GM18858 (cell line): ENCODE results near the gene QPRT.
"Not testable (repeated sequence)": the region's sequence is repeated elsewhere in the genome, so short reads cannot be mapped to it uniquely, and the experiment has no call there.

Experiments used
- ATAC-seq: cut with Tn5 transposase; IDR thresholded peaks from one replicate; pipeline ENCODE4 v1.9.1; 2021; ENCODE audit not compliant: unreplicated experiment

QPRT gene

DNA sequence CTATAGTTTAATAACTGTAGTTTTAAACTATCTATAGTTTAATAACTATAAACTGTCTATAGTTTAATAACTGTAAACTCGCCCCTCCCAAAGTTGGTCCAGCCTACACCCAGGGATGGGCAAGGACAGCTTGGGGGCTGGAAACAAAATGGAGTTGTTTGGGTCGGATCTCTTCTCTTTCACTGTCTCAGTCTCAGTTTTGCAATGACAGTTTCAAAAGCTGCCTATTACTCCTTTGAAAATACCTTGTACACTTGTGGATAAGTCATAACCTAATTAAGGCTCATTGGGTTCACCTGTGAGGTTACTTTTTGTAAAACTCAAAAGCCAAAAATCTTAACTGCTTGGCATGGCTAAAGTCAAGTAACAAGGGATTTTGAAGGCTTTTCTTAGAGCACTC lies 35.4 kb downstream of the QPRT start:
- ATAC-seq = no peak

DNA sequence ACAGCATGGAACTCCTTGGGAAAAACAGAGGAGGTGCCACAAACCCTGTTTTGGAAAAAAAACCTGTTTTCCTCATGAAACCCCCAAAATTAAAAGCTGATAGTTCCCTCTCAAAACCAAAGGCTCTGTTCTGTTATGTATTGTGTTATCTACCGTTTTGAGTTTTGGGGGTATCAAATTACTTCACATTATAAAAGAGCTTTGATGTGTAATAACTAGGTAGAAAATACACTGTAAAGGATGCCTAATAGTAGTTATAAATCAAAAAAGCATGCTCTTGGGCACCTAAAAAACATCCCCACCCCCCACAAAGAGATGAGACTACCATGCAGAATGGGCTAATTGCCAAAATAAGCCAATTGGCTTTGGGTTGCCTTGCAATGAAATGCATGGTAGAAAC lies 36.0 kb downstream of the QPRT start:
- no peak for ATAC-seq

DNA sequence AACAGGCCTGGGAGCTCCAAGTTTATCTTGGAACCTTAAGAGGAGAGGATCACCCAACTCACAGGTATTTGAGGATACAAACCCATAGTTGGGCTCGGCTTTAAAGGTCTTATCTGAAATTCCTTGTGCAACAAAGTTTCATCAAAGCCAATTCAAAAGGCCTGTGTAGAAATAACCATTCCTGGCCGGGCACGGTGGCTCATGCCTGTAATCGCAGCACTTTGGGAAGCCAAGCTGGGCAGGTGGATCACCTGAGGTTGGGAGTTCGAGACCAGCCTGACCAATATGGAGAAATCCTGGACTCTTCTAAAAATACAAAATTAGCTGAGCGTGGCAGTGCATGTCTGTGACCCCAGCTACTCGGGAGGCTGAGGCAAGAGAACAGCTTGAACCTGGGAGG lies 38.1 kb downstream of the QPRT start:
- no peak for ATAC-seq

DNA sequence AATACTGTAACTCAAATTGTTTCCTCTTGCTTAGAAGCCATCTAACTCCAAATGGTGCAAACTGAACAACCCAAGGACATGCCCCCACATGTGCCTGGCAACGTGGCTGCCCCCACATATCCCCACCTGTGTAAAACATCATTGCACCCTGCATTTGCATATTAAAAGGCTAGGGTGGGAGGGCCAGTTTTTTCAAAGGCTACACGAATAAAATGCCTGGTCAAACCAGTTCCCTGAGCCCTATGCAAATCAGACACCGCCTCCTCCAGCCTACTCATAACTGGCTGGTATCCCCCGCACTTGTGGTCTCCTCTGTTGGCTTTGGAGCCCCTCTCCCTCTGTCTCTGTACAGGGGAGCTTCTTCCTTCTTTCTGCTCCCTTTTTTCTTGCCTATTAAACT lies 40.1 kb downstream of the QPRT start:
- ATAC-seq = no peak

DNA sequence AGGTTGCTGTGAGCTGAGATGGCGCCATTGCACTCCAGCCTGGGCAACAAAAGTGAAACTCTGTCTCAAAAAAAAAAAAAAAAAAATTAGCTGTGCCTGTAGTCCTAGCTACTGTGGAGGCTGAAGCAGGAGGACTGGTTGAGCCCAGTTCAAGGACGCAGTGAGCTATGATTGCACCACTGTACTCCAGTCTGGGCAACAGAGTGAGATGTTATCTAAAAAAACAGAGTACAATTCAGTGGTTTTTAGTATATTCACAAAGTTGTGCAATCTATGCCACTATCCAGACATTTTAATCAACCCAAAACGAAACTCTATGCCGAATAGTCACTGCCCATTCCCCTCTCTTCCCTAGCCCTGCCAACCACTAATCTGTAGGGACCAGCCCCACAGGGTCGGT lies 41.7 kb downstream of the QPRT start:
- no peak for ATAC-seq

DNA sequence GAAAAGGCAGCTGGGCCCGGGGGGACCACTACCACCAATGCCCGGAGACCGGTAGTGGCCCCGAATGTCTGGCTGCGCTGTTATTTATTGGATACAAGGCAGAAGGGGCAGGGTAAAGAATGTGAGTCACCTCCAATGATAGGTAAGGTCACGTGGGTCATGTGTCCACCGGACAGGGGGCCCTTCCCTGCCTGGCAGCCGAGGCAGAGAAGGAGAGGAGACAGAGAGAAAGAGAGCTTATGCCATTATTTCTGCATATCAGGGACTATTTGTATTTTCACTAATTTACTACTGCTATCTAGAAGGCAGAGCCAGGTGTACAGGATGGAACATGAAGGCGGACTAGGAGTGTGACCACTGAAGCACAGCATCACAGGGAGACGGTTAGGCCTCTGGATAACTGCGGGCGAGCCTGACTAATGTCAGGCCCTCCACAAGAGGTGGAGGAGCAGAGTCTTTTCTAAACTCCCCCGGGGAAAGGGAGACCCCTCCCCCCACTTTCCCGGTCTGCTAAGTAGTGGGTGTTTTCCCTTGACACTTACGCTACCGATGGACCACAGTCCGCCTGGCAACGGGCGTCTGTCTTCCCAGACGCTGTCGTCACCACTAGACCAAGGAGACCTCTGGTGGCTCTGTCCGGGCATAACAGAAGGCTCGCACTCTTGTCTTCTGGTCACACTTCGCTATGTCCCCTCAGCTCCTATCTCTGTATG lies 42.3 kb downstream of the QPRT start:
- not testable (repeated sequence) for ATAC-seq

DNA sequence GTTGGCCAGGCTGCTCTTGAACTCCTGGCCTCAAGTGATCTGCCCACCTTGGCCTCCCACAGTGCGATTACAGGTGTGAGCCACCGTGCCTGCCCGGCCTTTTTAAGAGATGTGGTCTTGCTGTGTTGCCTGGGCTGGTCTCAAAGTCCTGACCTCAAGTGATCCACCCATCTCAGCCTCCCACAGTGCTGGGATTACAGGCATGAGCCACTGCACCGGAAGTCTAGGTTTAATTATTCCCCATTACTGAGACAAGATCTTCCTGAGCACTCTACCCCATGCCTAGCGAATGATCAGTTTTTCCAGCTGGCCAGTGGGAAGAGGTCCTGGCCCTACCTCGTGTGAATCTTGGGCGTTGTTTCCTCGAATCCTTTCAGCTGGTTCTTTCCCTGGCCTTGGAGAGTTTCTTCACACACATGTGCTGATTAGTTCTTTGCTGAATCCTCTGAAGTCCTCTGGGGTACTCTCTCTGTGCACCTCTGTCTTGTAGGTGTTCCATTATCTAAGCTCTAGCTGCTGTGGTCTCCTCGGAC lies 47.9 kb downstream of the QPRT start:
- ATAC-seq = no peak

DNA sequence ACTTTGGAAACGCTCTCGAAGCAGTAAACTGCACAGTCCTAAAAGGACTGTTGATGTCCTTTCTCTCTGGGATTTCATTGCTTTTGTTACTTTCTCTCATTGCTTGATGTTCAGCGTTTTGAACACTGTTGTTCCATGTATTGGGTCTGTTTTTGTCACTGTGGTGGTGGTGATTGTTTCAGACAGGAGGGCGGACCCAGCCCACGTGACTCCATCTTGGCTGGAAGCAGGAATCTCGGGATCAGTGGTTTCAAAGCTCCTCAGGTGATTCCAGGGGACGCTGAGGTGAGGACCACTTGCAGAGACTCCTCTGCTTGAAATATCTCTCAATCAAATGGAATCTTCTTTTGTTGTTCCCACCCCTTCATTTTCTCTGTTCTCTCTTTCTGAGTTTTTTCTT lies 48.5 kb downstream of the QPRT start:
- no peak for ATAC-seq

DNA sequence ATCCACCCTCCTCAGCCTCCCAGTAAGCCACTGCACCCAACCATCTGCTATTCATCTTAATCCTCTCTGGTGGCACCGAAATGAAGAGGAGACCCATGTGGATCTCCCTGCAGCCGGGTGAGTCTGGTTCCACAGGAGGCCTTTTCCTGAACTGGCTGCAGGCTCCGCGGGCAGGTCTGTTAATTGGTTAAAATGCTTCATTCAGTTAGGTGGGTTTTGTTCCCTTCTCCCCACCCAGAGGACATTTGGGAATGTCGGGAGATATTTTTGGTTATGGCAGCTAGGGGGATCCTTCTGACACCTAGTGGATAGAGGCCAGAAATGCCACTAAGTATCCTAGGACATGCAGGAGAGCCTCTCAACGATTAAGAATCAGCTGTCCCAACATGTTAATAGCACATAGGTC lies 50.1 kb downstream of the QPRT start:
- ATAC-seq = no peak

DNA sequence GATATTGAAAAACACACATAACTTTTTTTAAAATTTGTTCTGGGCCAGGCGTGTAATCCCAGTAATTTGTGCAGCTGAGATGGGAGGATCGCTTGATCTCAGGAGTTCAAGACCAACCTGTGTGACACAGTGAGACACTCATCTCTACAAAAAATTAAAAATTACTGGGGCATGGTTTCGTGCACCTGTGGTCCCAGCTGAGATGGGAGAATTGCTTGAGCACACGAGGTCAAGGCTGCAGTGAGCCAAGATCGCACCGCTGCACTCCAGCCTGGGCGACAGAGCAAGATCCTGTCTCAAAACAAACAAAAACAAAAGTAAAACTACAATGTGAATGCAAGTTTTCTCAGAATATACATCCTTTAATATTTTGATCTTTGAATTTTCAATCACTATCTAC lies 51.7 kb downstream of the QPRT start:
- ATAC-seq = no peak

DNA sequence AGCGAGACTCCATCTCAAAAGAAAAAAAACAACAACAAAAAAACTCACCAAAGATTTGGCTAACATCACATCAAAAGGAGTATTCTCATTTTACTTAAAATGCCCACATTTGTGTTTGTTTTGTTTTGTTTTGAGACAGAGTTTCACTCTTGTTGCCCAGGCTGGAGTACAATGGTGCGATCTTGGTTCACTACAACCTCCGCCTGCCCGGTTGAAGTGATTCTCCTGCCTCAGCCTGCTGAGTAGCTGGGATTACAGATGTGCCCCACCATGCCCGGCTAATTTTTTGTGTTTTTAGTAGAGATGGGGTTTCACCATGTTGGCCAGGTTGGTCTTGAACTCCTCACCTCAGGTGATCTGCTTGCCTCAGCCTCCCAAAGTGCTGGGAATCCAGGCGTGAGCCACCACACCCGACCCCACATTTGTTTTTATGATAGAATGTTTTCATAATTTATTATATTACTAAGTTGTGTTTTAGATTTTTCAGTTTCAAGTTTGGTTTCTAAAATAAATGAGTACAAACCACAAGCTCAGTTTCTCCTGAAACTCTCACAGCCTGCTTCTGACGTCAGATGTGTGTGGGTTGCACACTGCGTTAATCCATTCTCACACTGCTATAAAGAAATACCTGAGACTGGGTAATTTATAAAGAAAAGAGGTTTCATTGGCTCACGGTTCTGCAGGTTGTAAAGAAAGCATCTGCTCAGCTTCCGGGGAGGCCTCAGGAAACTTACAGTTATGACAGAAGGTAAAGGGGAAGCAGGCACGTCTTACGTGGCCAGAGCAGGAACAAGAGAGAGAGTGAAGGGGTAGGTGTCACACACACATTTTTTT lies 53.0 kb downstream of the QPRT start:
- not testable (repeated sequence) for ATAC-seq

DNA sequence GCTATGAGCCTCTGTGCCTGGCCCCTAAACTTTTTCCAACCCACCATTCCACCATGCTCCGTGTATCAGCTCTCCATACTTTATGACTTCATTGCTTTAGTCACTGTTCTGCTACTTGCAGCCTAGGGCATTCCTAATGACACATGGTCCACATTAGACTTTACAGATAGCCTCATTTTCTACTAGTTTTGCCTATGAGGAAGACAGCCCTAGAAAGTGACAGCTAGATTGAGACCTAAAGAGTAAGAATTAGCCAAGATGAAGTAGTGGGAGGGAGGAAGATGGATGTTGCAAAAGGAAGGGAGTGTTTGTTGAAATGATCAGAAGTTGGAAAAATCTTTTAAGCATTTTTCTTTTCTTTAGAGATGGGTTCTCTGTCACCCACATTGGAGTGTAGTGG lies 55.8 kb downstream of the QPRT start:
- no peak for ATAC-seq

DNA sequence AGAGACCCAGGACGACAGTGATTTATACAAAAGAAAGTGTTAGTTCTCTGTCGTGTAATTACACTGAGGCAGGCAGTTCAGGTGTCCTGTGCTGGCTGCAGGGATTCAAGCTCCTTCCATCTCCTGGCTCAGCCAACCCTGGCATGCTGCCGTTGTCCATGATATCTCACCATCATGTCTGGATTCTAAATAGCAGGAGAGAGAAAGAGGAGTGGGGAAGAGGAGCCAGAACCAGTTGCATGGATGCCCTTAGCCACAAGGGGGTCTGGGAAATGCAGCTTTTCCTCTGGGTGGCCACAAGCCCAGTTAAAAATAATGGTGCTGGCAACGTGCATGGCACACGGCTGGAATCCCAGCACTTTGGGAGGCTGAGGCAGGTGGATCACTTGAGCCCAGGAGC lies 57.1 kb downstream of the QPRT start:
- no peak for ATAC-seq

DNA sequence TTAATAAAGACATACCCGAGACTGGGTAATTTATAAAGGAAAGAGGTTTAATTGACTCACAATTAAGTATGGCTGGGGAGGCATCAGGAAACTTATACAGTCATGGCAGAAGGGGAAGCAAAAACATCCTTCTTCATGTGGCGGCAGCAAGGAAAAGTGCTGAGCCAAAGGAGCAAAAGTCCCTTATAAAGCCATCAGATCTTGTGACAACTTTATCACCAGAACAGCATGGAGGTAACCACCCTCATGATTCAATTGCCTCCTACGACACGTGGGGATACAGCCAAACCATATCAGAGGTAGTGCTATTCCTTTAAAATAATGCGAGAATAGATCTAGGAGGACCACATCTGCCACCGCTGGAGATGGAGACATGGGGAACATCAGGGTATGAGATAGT lies 57.8 kb downstream of the QPRT start:
- no peak for ATAC-seq

DNA sequence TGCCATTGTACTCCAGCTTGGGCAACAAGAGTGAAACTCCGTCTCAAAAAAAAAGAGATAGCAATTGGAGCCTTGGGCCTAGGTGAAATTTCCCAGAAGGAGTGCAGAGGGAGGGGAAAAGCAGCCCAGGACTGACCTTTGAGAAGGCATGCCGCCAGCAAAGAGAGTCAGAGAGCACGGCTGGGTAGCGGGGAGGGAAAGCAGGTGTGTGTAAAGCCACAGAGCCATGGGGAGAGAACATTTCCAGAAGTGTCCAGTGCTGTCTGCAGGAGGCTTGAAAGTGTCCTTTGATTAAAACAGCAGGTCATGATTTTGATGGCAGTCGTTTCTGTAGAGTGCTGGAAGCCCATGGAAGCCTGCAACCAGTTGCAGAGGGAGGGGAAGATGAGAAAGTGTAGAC lies 58.7 kb downstream of the QPRT start:
- no peak for ATAC-seq

DNA sequence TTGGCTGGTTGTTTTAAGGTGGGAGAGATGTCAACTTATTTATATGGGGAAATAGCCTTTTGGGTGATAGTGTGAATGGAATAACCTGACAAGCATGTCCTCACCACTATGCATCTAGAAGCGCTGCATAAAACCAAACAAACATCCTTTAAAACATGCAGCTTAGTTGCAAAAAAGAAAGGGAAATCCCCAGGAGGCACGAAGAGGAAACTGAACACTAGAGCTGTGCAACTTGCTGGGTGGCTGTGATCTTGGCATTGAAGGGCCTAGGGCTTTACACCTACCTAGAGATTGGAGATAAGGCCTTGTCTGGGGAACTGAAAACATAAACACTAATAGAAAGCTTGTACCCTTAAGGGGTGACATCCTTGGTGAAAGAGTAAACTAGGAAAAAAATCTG lies 59.5 kb downstream of the QPRT start:
- ATAC-seq = no peak

DNA sequence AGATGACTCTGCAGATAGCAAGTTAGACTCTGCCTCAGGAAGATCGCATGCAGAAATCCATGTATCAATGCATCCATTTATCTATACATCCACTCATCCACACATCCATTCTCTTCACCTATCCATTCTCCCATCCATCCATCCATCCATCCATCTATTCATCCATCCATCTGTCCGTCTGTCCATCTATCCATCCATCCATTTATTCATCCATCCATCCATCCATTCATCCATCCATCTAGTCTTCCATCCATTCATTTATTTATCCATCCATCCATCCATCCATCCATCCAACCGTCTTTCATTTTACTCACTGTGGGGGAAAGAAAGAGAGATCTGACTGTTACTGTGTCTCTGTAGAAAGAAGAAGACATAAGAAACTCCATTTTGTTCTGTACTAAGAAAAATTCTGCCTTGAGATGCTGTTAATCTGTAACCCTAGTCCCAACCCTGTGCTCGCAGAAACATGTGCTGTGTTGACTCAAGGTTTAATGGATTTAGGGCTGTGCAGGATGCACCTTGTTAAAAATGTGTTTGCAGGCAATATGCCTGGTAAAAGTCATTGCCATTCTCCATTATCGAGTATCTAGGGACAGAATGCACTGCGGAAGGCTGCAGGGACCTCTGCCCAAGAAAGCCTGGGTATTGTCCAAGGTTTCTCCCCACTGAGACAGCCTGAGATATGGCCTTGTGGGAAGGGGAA lies 61.1 kb downstream of the QPRT start:
- not testable (repeated sequence) for ATAC-seq

DNA sequence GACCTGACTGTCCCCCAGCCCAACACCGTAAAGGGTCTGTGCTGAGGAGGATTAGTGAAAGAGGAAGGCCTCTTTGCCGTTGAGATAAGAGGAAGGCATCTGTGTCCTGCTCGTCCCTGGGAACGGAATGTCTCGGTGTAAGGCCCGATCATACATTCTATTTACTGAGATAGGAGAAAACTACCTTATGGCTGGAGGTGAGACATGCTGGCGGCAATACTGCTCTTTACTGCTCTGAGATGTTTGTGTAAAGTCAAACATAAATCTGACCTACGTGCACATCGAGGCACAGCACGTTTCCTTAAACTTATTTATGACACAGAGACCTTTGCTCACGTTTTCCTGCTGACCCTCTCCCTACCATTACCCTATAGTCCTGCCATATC lies 61.6 kb downstream of the QPRT start:
- not testable (repeated sequence) for ATAC-seq

DNA sequence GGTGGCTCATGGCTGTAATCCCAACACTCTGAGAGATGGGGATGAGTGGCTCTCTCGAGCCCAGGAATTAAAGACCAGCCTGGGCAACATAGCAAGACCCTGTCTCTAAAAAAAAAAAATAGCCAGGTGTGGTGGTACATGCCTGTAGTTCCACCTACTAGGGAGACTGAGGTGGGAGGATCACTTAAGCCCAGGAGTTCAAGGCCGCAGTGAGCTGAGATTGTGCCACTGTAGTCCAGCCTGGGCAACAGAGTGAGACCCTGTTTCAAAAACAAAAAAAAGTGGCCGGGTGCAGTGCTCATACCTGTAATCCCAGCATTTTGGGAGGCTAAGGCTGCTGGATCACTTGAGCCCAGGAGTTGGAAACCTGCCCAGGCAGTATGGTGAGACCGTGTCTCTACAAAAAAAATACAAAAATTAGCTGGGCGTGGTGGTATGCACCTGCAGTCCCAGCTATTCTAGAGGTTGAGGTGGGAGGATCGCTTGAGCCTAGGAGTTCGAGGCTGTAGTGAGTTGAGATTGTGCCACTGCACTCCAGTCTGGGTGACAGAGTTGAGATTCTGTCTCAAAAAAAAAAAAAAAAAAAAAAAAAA lies 63.8 kb downstream of the QPRT start:
- no peak for ATAC-seq

DNA sequence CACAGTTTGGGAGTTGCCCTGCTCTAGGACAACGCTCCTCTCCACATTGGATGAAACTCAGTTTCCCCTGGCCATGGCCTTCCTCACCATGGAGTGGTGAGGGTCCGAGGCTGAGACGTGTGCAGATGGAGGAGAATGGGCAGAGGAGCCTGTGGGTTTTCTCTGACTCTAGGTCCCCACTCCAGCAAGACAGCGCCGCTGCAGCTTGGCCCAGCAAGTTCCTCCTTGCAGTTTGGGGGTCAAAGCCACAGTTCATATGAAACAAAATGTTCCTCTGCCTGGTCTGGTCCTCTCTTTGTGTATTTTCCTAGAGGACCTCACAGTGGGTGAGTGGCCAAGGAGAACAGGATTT lies 64.5 kb downstream of the QPRT start:
- ATAC-seq = no peak

DNA sequence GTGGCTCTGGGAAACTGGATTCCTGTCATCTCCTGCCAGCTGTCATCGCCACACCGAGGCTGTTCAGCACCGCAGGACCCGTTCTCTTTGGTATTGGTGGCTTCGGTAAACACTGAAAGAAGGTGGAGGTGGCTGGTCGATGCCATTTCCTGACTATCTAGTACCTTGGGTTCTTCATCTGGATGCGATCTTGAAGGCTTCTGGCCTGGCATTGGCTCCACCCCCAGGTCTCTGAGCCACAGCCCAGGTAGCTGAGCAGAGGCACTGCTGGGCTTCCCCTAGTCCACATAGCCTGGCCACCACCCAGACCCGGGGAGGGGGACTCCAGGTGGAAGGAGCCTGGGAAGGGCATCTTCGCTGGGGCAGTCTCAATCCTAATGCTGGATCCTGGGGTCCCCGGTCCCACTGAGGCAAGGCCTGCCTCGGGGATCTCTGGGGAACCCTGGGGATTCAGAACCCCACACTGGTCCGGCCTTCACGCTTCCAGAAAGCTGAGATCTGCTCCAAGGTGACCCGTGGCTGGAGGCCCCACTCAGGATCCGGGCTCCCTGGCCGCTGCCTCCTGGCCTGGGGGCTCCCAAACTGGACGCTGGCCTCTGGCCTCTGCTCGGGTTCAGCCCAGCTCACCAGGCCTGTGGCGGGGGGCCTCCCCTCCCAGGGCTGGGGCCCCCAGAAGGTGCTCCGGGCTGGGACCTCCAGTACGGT lies 65.0 kb downstream of the QPRT start:
- no peak for ATAC-seq
